COLO668 (cell line): ENCODE results near the gene FSTL4.
"Not testable (repeated sequence)": the region's sequence is repeated elsewhere in the genome, so short reads cannot be mapped to it uniquely, and the experiment has no call there.

Experiments
- DNase-seq: peaks from one replicate; lab custom pipeline; 2025; ENCODE audit not compliant: unreplicated experiment; lab: John Stamatoyannopoulos, UW

FSTL4 gene

GRCh38 chr5:133234911-133235310 is 377.4 kb downstream of the FSTL4 start:
- no peak for DNase-seq

GRCh38 chr5:133234273-133234672 is 378.1 kb downstream of the FSTL4 start:
- DNase-seq = no peak

GRCh38 chr5:133233616-133234015 is 378.7 kb downstream of the FSTL4 start:
- no peak for DNase-seq

- DNase-seq = peak; percentile 16
Measured at GRCh38 chr5:133232911-133233310, 379.4 kb downstream of the FSTL4 start.

- DNase-seq = no peak
Measured at GRCh38 chr5:133232435-133232834, 379.9 kb downstream of the FSTL4 start.

- DNase-seq = no peak
Measured at GRCh38 chr5:133232011-133232410, 380.3 kb downstream of the FSTL4 start.

- DNase-seq = no peak
Measured at GRCh38 chr5:133230823-133231578, 381.3 kb downstream of the FSTL4 start.

- DNase-seq = no peak
Measured at GRCh38 chr5:133229931-133230664, 382.2 kb downstream of the FSTL4 start.

GRCh38 chr5:133228316-133228715 is 384.0 kb downstream of the FSTL4 start:
- DNase-seq = no peak

GRCh38 chr5:133227897-133228296 is 384.4 kb downstream of the FSTL4 start:
- no peak for DNase-seq

- no peak for DNase-seq
Measured at GRCh38 chr5:133227082-133227481, 385.3 kb downstream of the FSTL4 start.

GRCh38 chr5:133226186-133226585 is 386.2 kb downstream of the FSTL4 start:
- DNase-seq = peak; percentile 23

- DNase-seq = peak; percentile 24
Measured at GRCh38 chr5:133225671-133226152, 386.6 kb downstream of the FSTL4 start.

GRCh38 chr5:133222979-133223378 is 389.4 kb downstream of the FSTL4 start:
- DNase-seq = no peak

- no peak for DNase-seq
Measured at GRCh38 chr5:133222521-133222920, 389.8 kb downstream of the FSTL4 start.

- DNase-seq = no peak
Measured at GRCh38 chr5:133222040-133222439, 390.3 kb downstream of the FSTL4 start.

- DNase-seq = no peak
Measured at GRCh38 chr5:133220851-133221674, 391.3 kb downstream of the FSTL4 start.

GRCh38 chr5:133219296-133219695 is 393.0 kb downstream of the FSTL4 start:
- DNase-seq = no peak

- not testable (repeated sequence) for DNase-seq
Measured at GRCh38 chr5:133216138-133216537, 396.2 kb downstream of the FSTL4 start.

- no peak for DNase-seq
Measured at GRCh38 chr5:133214153-133214820, 398.1 kb downstream of the FSTL4 start.

GRCh38 chr5:133205649-133206048 is 406.7 kb downstream of the FSTL4 start:
- no peak for DNase-seq
